K562 (cell line): ENCODE data around the gene CPNE6. TPM values are rescaled to one million over a fixed set of nuclear protein-coding genes. Genes with fewer than 3 reads are reported as not detected.

Source experiments
- BCOR ChIP-seq: fragments of 450-650 bp; IDR thresholded peaks from 2 replicates; pipeline ENCODE4 v1.6.1; 2016
- ELF1 ChIP-seq: fragments of 200-800 bp; sonication (Bioruptor generic); IDR thresholded peaks from 2 replicates; pipeline ENCODE4 v1.6.1; 2016; ENCODE audit warnings: missing genetic modification characterization, missing compliant biosample characterization
- ETV6 ChIP-seq, 3 experiments: fragments of 150-350 bp in 1 of 3; sonication (generic) in 1 of 3; formaldehyde crosslinking in 1 of 3; IDR thresholded peaks; 2 replicates each; pipeline versions ENCODE4 v1.6.1 to v1.8.0; 2014 to 2022; ENCODE audit warnings: borderline replicate concordance in 2 of 3, low read depth in 2 of 3, antibody characterized with exemption in 1 of 3, low read length in 1 of 3, mild to moderate bottlenecking in 1 of 3, missing genetic modification reagents in 1 of 3
- HOXB6 ChIP-seq: fragments of 250-450 bp; sonication (Bioruptor Pico); IDR thresholded peaks from 2 replicates; pipeline ENCODE4 v1.5.1; 2022; ENCODE audit warnings: mild to moderate bottlenecking, borderline replicate concordance
- MAFK ChIP-seq: IDR thresholded peaks from 2 replicates; pipeline ENCODE4 v1.6.1; 2011; ENCODE audit warnings: low read length, improper control_type of control experiment
- MEF2A ChIP-seq: IDR thresholded peaks from 2 replicates; pipeline ENCODE4 v1.6.1; 2011; ENCODE audit warnings: low read depth, mild to moderate bottlenecking, low read length, moderate library complexity; ENCODE audit not compliant: control insufficient read depth
- PHF21A ChIP-seq: fragments of 450-650 bp; IDR thresholded peaks from 2 replicates; pipeline ENCODE4 v1.6.1; 2017; ENCODE audit warnings: low read depth, borderline replicate concordance
- POLR2AphosphoS2 ChIP-seq: IDR thresholded peaks from 2 replicates; pipeline ENCODE4 v1.6.1; 2012; ENCODE audit warnings: low read length, improper control_type of control experiment
- POLR3G ChIP-seq: IDR thresholded peaks from 2 replicates; pipeline ENCODE4 v1.6.1; 2011; ENCODE audit not compliant: insufficient read length, insufficient replicate concordance; ENCODE audit errors: extremely low read depth
- RBFOX2 ChIP-seq: fragments of 200-400 bp; formaldehyde crosslinking; IDR thresholded peaks from 2 replicates; pipeline ENCODE4 v1.6.1; 2017; ENCODE audit warnings: low read depth, mild to moderate bottlenecking, low read length, moderate library complexity
- SMARCA5 ChIP-seq: fragments of 450-650 bp; IDR thresholded peaks from 2 replicates; pipeline ENCODE4 v1.6.1; 2016
- SNIP1 ChIP-seq: fragments of 450-650 bp; IDR thresholded peaks from 2 replicates; pipeline ENCODE4 v1.7.1; 2017; ENCODE audit warnings: low read depth, mild to moderate bottlenecking
- SNRNP70 ChIP-seq: fragments of 200-400 bp; formaldehyde crosslinking; optimal IDR thresholded peaks from 2 replicates; pipeline ENCODE3; 2017; ENCODE audit warnings: low read depth, low read length
- TAF15 ChIP-seq: fragments of 200-400 bp; formaldehyde crosslinking; IDR thresholded peaks from 2 replicates; pipeline ENCODE4 v1.6.1; 2017; ENCODE audit warnings: mild to moderate bottlenecking, low read depth, low read length, moderate library complexity
- YY1 ChIP-seq, 3 experiments: IDR thresholded peaks; 2 replicates each; pipeline ENCODE4 v1.6.1; 2011; ENCODE audit warnings: low read length in 2 of 3, mild to moderate bottlenecking in 2 of 3, moderate library complexity in 2 of 3, borderline replicate concordance in 1 of 3, control low read depth in 1 of 3, low read depth in 1 of 3; ENCODE audit not compliant: insufficient read depth in 3 of 3, insufficient replicate concordance in 2 of 3, control insufficient read depth in 1 of 3, insufficient read length in 1 of 3; ENCODE audit errors: extremely low read depth in 1 of 3
- ZNF232 ChIP-seq: sonication (generic); formaldehyde crosslinking; IDR thresholded peaks from 2 replicates; pipeline ENCODE4 v1.8.0; 2022; ENCODE audit warnings: mild to moderate bottlenecking, missing genetic modification reagents
- ZNF24 ChIP-seq: fragments of 450-650 bp; IDR thresholded peaks from 2 replicates; pipeline ENCODE4 v1.6.1; 2016
- ZNF444 ChIP-seq: fragments of 250-450 bp; sonication (Bioruptor Pico); IDR thresholded peaks from 2 replicates; pipeline ENCODE4 v1.4.0; 2020; ENCODE audit warnings: mild to moderate bottlenecking, moderate library complexity
- polyA plus RNA-seq, 8 experiments: library from polyadenylated mRNA; depleted of rRNA in 4 of 8; stranded (reverse) in 5 of 8; unstranded in 3 of 8; fragments of >200 nt; fragmentation: Nextera tagmentation in 2 of 8; fragmentation: Illumina TruSeq in 1 of 8; extraction: Ambion mirVana in 2 of 8; extraction: Trizol in 1 of 8; gene quantifications; 2 replicates each; pipeline versions ENCODE4 v1.2.1 to v1.2.3, GENCODE V29; 2011 to 2014; ENCODE audit warnings: inconsistent platforms in 1 of 8, missing spikeins in 1 of 8
- total RNA-seq, 7 experiments: library from RNA; depleted of rRNA in 6 of 7; stranded (reverse); fragments of >200 nt in 6 of 7; fragmentation: Illumina TruSeq in 2 of 7; extraction: Trizol in 2 of 7; gene quantifications; 2 replicates each; pipeline versions ENCODE4 v1.2.1 to v1.2.3, GENCODE V29; 2011 to 2021; ENCODE audit warnings: low replicate concordance in 1 of 7
- TF ChIP-seq, protein P1 (sequence below): sonication (generic); formaldehyde crosslinking; IDR thresholded peaks from 2 replicates; pipeline ENCODE4 v1.8.0; 2023; ENCODE audit warnings: mild to moderate bottlenecking, missing genetic modification reagents
- TF ChIP-seq, protein P2 (sequence below): fragments of 250-450 bp; sonication (Bioruptor Pico); IDR thresholded peaks from 2 replicates; pipeline ENCODE4 v1.4.0; 2020

Gene CPNE6
- total and polyA plus RNA-seq, 9 of the 15 experiments (the other 6 are each of a cell fraction or from before 2014, with no cell fraction given) = not detected

DNA sequence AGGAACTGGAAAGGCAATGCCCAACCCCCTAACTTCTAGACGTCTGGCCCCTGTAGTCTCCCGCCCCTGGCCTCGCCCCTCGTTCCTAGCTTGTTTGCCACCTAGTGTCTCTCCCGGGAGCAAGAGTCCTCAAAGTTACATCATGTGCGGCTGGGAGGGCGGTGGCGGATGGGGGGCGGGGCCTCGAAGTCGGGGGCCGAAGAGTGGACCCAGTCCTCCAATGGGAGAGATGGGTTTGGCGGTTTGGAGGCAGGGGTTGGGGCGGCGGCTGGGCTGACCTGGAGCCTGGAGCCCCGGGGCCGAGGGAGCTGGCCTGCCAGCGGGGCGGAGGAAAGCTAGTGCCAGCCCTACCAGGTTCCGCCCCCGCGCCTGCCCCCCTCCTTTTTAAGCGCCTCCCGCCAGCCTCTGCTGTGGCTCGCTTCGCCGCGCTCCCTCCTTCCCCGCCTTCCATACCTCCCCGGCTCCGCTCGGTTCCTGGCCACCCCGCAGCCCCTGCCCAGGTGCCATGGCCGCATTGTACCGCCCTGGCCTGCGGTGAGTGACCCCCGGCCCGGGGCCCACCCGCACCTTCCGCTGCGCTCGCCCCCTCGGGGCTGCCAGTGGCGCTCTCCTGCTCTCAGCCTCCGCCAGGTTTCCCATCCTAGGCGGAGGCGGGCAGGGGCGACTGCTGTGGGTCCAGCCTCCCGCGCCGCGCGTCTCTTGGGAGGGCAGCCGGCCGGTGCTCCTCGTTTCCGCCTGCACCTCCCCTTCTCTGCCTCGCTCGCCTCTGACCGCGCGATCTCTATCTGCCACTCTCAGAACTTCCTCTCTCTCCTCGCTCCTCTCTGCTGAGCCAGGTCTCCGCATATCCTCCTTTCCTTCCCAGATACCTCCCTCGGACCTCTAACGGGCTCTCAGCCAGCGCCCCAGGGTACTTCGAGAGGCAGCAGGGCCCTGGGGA, 22.8 kb downstream of the CPNE6 start, which contains the start of gene PCK2 (continued):
- TF ChIP-seq, protein P1, sequence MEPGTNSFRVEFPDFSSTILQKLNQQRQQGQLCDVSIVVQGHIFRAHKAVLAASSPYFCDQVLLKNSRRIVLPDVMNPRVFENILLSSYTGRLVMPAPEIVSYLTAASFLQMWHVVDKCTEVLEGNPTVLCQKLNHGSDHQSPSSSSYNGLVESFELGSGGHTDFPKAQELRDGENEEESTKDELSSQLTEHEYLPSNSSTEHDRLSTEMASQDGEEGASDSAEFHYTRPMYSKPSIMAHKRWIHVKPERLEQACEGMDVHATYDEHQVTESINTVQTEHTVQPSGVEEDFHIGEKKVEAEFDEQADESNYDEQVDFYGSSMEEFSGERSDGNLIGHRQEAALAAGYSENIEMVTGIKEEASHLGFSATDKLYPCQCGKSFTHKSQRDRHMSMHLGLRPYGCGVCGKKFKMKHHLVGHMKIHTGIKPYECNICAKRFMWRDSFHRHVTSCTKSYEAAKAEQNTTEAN (CRISPR knock-in tag) = no peak
- peak; percentile 22; the same call in 1 of the 2 replicates for TF ChIP-seq POLR2AphosphoS2
- no peak for TF ChIP-seq MEF2A
- no peak for TF ChIP-seq SNIP1
- TF ChIP-seq ZNF444 (CRISPR knock-in tag) = no peak
- TF ChIP-seq TAF15 = no peak
- no peak for TF ChIP-seq ETV6 (IDR thresholded peaks at IDR 0.05; ENCODE audit: borderline replicate concordance in 1 of 2, low read depth in 2 of 2, low read length in 1 of 2)
- TF ChIP-seq ETV6 (CRISPR knock-in tag; IDR thresholded peaks at IDR 0.05; ENCODE audit: borderline replicate concordance) = no peak
- TF ChIP-seq, protein P2, sequence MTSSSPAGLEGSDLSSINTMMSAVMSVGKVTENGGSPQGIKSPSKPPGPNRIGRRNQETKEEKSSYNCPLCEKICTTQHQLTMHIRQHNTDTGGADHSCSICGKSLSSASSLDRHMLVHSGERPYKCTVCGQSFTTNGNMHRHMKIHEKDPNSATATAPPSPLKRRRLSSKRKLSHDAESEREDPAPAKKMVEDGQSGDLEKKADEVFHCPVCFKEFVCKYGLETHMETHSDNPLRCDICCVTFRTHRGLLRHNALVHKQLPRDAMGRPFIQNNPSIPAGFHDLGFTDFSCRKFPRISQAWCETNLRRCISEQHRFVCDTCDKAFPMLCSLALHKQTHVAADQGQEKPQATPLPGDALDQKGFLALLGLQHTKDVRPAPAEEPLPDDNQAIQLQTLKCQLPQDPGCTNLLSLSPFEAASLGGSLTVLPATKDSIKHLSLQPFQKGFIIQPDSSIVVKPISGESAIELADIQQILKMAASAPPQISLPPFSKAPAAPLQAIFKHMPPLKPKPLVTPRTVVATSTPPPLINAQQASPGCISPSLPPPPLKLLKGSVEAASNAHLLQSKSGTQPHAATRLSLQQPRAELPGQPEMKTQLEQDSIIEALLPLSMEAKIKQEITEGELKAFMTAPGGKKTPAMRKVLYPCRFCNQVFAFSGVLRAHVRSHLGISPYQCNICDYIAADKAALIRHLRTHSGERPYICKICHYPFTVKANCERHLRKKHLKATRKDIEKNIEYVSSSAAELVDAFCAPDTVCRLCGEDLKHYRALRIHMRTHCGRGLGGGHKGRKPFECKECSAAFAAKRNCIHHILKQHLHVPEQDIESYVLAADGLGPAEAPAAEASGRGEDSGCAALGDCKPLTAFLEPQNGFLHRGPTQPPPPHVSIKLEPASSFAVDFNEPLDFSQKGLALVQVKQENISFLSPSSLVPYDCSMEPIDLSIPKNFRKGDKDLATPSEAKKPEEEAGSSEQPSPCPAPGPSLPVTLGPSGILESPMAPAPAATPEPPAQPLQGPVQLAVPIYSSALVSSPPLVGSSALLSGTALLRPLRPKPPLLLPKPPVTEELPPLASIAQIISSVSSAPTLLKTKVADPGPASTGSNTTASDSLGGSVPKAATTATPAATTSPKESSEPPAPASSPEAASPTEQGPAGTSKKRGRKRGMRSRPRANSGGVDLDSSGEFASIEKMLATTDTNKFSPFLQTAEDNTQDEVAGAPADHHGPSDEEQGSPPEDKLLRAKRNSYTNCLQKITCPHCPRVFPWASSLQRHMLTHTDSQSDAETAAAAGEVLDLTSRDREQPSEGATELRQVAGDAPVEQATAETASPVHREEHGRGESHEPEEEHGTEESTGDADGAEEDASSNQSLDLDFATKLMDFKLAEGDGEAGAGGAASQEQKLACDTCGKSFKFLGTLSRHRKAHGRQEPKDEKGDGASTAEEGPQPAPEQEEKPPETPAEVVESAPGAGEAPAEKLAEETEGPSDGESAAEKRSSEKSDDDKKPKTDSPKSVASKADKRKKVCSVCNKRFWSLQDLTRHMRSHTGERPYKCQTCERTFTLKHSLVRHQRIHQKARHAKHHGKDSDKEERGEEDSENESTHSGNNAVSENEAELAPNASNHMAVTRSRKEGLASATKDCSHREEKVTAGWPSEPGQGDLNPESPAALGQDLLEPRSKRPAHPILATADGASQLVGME (CRISPR knock-in tag) = 0 out of 2 replicates have a peak, but pooled peaks have one; percentile 51
- no peak for TF ChIP-seq SNRNP70
- TF ChIP-seq ELF1 (tag) = peak; percentile 58; the same call in 1 of the 2 replicates
- TF ChIP-seq MAFK = no peak
- no peak for TF ChIP-seq ZNF24
- peak; percentile 30; the same call in 1 of the 2 replicates for TF ChIP-seq SMARCA5
- no peak for TF ChIP-seq PHF21A
- 0 out of 2 replicates have a peak, but pooled peaks have one; percentile 27 for TF ChIP-seq BCOR
- peak; percentile 98 for TF ChIP-seq RBFOX2
- TF ChIP-seq HOXB6 (CRISPR knock-in tag) = no peak
- TF ChIP-seq ZNF232 (CRISPR knock-in tag) = no peak
- TF ChIP-seq YY1 (IDR thresholded peaks at IDR 0.05; ENCODE audit: borderline replicate concordance in 1 of 3, control insufficient read depth in 1 of 3, extremely low read depth in 1 of 3, insufficient read depth in 3 of 3, insufficient read length in 1 of 3, insufficient replicate concordance in 2 of 3, low read depth in 1 of 3, low read length in 2 of 3) = peak in 1 of 3 experiments; percentile 39
- no peak for TF ChIP-seq POLR3G
